Fibroblast of upper back skin (primary cell): ENCODE results near the gene GPRASP2.
"Not testable (repeated sequence)": the region's sequence is repeated elsewhere in the genome, so short reads cannot be mapped to it uniquely, and the experiment has no call there.

ENCODE experiments used
- DNase-seq: peaks from one replicate; pipeline ENCODE4 v3.0.0-alpha.2; 2013

The GPRASP2 gene

DNA sequence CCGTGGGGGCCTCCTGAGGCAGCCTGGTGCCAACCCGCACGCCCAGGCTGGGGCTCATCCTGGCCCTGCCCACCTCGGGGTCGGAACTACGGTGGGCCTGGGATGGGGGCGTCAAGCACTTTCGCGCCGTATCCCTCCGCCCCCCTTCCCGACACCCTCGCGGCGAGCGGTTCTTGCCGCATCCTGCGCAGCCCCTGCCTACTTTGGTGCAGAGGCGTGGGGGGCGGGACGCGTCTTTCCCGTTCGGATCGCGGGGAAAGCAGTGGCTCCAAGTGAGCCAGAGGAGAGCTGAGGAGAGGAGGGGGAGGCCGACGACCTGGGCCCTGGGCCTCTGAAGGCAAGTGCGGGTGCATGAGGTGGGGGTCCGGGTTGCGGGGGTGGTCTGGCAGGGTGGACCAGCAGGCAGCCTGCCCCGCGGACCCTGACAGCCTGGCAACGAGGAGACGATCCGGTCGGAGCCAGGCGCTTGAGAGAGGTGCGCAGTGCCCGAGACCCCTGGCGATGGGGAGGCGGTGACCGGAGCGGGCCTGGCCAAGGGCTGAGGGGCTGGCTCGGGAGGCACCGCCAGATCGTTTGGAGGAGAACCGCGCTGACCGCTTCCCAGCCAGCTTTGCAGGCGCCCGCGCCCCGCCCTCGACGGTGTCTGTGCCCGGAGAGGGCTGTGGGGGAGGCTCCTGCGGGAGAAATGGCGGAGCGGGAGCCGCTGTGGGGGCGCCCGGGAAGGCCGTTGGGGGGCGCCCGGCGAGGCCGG lies at the start of gene GPRASP2:
Gene GPRASP2 (plus strand): TSS at position 233 of the 751 bp plus-strand sequence. CDS start 2,422 bp downstream, outside the sequence.
- DNase-seq = no peak

DNA sequence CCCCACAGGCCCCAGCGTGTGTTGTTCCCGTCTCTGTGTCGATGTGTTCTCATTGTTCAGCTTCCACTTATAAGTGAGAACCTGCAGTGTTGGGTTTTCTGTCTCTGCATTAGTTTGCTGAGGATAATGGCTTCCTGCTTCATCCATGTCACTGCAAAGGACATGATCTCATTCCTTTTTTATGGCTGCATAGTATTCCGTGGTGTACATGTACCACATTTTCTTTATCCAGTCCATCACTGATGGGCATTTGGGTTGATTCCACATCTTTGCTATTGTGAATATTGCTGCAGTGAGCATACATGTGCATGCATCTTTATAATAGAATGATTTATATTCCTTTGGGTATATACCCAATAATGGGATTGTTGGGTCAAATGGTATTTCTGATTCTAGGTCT lies 48.4 kb upstream of the GPRASP2 start:
- DNase-seq = not testable (repeated sequence)

DNA sequence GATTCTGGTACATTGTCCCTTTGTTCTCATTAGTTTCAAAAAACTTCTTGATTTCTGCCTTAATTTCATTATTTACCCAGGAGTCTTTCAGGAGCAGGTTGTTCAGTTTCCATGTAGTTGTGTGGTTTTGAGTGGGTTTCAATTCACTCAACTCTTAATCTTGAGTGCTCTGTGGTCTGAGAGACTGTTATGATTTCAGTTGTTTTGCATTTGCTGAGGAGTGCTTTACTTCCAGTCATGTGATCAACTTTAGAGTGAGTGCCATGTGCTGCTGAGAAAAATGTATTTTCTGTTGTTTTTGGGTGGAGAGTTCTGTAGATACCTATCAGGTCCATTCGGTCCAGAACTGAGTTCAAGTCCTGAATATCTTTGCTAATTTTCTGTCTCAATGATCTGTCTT lies 45.2 kb upstream of the GPRASP2 start:
- DNase-seq = not testable (repeated sequence)

DNA sequence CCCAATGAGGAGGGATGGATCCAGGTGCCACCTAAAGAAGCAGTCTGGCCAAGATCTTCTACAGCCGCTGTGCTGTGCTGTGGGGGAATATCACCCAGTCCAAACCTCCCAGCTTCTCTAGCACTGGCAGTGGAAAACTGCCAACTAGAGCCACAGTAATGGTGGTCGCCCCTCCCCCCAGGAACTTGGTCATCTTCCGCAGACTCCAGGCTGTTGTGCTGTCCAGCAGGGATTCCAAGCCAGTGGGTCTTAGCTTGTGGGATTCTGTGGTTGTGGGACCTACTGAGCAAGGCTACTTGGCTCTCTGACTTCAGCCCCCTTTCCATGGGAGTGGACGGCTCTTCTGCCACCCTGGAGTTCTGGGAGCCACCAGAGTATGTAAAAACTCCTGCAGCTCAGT lies 42.7 kb upstream of the GPRASP2 start:
- DNase-seq = no peak

DNA sequence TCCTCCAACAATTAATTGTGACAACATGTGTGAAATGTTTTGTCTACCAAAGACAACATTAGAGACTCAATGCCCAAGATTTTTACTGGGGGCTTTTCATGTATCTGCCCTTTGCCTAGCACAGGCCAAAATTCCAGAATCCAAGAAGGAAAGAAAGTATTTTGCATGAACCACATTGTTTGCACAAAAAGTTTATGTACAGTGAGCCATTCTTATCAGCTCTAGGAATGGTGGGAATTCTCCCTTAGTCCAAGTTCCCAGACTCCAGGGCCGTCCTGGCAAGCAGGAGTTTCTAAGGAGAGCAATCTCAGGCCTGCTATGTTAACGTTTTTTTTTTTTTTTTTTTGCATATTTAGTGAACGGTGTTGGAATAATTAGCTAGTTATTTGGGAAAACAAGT lies 39.4 kb upstream of the GPRASP2 start:
- no peak for DNase-seq

DNA sequence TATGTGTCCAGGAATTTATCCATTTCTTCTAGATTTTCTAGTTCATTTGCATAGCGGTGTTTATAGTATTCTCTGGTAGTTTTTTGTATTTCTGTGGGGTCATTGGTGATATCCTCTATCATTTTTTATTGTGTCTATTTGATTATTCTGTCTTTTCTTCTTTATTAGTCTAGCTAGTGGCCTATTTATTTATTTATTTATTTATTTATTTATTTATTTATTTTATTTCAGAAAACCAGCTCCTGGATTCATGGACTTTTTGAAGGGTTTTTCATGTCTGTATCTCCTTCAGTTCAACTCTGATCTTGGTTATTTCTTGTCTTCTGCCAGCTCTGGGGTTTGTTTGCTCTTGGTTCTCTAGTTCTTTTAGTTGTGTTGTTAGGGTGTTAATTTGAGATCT lies 34.8 kb upstream of the GPRASP2 start:
- not testable (repeated sequence) for DNase-seq

DNA sequence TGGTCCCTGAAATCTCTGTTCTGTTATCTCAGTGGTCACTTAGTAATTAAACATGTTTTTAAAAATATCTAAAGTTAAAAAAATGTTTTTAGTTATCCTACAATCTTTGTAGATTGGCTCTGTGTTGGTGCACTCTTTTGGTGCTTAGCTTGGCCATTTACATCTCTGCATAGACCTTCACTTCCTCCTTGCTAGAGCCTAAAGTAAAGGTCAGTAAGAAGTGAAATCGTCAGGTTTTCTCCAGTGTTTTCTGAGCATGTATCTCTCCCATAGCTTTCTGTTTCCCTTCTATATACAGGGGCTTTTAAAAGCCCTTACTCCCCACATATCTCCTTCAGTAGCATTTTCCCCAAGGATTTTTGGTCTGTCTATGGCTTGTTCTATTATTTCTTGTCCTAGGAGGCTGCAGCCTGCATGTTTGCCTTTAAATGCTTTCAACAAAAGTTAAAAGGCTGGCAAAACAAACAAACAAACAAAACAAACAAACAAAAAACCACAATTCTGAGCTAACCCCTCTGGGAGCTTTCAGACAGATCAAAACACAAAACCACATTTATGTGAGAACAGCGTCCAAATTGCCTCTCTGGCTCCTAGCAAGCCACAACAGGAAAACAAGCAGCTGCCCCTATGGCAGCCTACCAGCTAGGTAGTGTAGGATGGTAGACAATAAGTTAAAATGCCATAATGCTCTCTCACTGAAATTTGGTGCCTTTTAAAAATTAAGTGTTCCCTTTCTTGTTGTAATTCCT lies 27.3 kb upstream of the GPRASP2 start:
- no peak for DNase-seq

DNA sequence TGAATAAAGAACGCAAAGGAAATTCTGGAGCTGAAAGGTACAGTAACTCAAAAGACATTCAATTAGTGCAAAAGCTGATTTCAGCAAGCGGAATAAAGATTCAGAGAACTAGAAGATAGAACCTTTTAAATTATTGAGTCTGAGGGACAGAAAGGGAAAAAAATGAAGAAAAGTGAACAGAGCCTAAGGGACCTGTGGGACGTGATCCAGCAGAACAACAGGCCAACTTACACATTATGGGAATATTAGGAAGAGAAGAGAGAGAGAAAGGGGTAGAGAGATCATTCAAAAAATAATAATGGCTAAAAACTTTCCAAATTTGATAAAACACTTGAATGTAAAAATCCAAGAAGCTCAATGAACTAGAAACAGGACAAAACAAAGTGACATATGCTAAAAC lies 17.5 kb upstream of the GPRASP2 start:
- no peak for DNase-seq

DNA sequence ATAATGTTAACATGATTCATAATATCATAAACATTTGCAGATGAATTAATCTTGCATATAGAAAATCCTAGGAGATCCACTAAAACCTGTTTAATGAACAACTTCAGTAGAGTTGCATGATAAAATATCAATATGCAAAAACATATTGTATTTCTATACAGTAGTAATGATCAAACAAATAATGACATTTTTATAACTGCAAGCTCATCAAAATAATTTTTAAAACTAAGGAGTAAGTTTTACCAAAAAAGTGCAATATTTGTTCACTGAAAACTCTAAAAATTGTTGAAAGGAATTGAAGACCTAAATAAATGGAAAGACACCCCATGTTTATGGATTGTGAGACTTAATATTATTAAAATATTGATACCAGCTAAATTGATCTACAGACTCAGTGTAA lies 15.9 kb upstream of the GPRASP2 start:
- no peak for DNase-seq

DNA sequence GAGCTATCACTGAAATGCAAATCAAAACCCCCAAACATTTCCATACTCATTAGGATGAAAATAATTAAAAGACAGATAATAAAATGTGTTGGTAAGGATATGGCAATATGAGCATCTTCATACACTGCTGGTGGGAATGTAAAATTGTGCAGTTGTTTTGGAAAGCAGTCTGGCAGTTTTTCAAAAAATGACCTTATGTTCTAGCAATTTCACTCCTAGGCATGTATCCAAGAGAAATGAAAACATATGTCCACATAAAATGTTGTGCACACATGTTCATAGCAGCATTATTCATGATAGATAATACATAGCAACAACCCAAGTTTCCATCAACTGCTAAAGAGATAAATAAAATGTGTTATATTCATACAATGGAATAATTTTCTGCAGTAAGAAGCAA lies 14.8 kb upstream of the GPRASP2 start:
- peak; percentile 60 for DNase-seq

DNA sequence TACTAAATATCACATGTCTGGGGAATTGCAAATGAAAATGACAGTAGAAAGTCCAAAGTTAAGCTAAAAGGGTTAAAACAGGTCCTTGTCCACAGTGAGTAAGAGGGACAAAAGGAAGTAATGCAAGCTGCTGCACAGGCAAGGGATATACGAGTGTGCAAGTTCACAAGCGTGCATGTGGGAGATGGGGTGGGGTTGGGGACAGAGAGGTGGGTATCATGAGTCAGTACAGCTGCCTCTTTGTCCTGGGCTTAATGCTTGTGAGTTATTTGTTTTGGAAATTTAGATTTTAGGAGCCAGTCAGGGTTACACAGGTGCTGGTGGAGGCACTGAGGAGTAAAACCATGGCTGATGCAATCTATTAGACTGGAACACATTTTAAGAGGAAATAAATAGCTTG lies 3.3 kb upstream of the GPRASP2 start:
- DNase-seq = no peak

DNA sequence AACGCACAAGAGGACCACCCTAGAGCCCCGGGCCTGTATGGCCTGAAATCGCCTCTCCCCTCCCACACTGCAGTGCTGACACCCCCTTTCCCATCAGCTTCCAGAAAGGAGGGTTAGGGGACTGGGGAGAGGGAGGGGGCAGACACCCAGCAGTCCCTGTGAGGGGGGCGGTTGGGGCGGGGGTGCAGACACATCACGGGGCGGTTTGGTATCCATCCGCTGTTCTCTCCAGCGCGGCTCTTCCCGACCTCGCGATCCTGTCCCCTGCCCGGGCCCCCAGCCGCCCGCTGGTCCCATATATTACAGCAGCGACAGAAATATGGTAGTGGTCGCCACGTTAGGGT lies 404 bp upstream of the GPRASP2 start:
- DNase-seq = no peak

DNA sequence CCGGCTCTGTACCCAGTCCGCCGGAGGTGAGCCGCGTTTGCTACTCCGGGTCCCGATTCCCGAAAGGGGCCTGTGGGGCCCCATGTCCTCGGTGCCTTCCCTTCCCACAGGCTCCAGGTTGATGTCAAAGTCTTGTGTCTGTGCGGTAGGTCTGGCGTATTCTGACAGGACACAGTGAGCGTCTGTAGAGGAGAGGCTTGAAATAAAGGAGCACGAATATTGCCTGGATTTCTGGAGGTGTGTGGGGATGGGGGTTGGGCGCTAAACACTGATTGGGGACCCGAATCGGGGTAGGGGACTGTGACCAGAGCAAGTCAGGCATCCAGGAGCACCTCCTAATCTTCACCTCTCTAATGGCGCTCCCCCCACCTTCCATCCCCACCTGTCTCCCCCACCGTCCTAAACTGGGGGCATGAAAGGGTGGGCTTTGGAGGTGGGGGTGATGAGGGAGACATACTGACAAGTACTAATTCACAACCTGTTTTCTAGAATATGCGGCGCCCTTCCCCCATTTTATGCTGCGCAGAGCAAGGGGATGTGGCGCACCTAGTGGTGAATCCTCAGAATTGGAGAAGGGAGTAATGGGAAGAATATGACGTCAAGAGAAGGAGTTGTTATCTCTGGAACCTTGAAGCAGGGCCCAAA lies 855 bp downstream of the GPRASP2 start:
- peak; percentile 47 for DNase-seq

DNA sequence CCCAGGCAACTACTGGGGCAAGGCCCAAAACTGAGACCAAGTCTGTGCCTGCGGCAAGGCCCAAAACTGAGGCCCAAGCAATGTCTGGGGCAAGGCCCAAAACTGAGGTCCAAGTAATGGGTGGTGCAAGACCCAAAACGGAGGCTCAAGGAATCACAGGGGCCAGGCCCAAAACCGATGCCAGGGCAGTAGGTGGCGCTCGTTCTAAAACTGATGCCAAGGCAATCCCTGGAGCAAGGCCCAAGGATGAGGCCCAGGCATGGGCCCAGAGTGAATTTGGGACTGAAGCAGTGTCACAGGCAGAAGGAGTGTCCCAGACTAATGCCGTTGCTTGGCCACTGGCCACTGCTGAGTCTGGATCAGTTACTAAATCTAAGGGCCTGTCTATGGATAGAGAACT lies 2.7 kb downstream of the GPRASP2 start:
- DNase-seq = no peak

DNA sequence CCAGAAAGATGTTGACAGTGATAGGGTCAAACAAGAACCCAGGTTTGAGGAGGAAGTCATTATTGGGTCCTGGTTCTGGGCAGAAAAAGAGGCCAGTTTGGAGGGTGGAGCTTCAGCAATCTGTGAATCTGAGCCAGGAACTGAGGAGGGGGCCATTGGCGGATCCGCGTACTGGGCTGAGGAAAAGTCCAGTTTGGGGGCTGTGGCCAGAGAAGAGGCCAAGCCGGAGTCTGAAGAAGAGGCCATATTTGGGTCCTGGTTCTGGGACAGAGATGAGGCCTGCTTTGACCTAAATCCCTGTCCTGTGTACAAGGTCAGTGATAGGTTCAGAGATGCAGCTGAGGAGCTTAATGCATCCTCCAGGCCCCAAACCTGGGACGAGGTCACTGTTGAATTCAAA lies 3.7 kb downstream of the GPRASP2 start:
- no peak for DNase-seq

DNA sequence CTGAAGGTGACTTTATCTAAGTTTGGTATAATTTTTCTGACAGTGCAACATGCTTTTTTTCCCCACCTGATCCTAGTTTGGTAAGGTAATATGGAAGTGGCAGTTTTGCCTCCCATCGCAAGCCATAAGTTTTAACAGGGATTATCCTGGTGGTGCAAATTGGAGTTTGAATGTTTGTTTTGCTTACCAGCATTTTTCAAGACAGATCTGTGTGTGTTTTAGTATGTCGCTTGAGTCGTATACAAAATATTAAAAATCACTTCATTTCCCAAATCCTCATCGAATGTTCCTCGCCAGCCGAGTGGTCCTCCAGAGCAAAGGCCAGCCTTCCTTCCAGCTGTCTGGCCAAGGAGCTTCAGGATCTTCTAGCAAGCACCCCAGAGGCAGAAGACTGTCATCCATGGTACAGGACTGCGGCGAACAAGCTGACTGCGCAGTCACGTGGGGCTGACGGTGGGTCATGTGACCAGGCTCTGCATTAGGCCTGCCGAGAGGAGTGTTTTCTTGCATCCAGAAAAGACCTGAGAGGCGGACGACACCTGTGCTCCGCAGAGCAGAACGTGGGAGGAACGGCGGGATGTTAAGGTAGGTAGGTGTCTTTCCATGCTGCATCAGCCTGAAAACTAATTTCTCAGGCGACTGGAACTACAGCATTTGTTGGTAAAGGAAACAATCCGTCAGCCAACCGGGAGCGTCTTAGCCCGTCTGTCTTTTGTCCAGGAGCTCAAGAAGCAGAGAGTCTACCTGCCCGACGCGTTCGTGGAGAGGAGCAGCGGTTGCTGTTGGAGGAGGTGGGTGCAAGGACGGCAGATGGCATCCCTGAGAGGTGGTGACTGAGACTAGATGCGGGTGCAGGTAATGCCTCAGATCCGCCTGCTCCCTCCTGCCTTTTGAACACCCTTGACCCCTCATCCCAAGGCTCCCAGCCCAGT lies 8.3 kb downstream of the GPRASP2 start, which contains the start of gene GPRASP3:
Gene GPRASP3 (plus strand): TSS at position 507 of the 932 bp plus-strand sequence. CDS start 28,253 bp downstream, outside the sequence.
- peak; percentile 71 for DNase-seq

DNA sequence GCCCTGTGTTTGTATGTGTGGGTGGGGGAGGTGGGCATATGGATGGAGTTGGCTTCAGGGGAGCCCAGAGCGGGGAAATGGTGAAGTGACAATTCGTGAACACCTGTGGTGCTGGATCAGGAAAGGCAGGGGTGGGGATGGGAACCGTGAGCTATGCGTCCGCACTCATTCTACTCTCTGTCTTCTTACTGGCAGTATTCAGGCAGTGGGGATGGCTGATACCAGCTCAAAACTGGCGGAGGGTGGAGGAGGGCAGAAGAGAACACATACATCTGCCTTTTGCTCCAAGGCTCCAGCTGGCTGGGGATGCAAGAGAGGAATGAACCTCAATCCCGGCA lies 8.9 kb downstream of the GPRASP2 start:
- DNase-seq = not testable (repeated sequence)

DNA sequence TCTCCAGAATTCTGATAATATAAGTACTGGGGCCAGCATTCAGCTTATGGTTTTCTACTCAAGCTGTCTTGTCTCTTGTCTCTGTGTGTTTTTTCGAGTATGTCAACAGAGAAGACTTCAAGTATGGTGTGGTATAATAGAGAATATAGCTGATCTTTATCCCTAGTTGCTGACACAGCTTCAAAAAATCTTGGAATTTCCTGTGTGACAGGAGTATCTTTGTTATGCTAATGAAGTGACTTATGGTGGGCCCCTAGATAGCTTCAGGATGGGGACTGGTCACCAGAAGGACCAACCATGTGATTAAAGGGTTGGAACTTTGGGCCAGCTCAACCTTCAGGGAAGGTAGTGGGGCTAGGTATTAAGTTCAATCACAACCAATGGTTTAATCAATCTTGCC lies 11.2 kb downstream of the GPRASP2 start:
- DNase-seq = no peak

DNA sequence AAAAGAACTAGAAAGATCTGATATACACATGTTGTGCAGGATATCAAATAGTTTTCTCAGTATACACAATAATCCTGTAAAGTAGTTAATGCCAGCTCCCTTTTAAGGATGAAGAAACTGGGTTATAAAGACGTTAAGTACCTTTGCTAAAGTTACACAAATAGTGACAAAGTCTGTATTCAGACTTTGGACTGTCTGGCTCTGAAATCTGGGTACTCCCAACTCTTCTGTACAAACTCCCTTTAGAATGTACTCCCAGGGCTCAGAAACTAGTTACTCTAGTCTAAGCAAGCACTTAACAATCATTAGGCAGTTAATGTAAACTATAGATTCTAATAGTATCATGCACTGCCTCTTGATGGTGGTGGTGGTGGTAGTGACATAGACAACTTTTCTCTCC lies 15.5 kb downstream of the GPRASP2 start:
- no peak for DNase-seq

DNA sequence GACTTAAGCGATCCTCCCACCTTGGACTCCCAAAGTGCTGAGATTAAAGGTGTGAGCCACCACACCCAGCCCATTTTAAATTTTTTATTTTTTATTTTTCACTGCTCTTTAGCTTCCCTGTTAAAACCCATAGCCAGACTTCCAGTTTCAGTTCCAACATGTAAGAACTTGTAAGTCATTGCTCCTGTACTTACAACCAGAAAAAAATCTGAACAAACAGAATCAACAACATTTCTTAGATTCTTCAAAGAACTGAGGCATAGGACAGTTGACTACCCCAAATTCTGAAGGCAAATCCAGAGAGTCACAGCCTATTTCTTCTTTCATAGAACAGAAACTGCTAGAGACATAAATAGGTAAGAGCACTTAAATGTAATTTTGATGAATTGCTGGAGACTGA lies 16.4 kb downstream of the GPRASP2 start:
- DNase-seq = no peak

DNA sequence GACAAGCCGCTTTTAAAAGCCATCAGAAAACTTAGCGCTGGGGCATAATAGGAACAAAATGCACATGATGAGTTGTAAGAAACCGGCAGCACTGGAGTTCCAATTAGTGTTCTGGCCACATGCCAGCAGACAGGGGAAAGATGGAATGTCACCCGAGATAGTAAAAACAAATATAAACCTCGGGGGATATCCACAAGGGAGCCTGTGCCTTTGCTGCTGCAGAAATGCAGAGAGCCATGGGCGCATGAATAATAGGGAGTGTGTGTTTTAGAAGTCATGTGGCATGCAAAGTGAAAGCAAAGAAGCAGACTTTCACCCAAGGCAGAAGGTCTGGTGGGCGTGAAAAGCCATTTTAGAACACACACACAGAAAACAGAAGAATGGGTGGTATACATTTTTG lies 27.4 kb downstream of the GPRASP2 start:
- no peak for DNase-seq

DNA sequence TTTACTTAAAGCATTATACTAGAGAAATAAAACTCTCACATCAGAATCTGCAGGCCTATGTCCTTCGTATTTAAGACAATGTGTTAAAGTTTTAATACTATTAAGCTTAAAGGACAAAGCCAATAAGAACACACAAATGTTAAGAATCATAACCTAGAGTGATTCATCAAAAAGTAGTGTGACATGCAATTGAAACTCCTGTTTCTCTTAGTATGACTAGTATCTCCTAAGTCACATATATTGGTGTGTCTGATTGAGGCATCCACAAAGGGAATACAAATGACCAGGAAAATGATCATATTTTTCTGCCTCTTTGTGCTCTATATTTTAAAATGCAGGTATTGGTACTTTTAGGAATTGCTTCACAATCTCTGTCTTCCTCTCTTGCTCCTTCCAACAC lies 32.1 kb downstream of the GPRASP2 start:
- no peak for DNase-seq

DNA sequence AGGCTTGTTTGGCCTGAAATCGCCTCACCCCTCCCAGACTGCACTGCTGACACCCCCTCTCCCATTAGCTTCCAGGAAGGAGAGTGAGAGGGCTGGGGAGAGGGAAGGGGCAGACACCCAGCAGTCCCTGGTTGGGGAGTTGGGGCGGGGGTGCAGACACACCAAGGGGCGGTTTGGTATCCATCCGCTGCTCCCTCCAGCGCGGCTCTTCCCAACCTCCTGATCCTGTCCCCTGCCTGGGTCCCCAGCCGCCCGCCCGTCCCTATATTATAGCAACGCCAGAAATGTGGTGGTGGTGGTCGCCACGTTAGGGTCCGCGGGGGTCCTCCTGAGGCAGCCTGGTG lies 33.2 kb downstream of the GPRASP2 start:
- DNase-seq = no peak
